ENCODE results near the gene PMPCA.
"Not testable (repeated sequence)": the region's sequence is repeated elsewhere in the genome, so short reads cannot be mapped to it uniquely, and the experiment has no call there.

Gene PMPCA

GRCh38 chr9:136412962-136413361 lies 2.5 kb downstream of the PMPCA start:
- no peak for DNase-seq (ENCODE audit: low spot score)

GRCh38 chr9:136416427-136416826 lies 6.0 kb downstream of the PMPCA start:
- no peak for DNase-seq (ENCODE audit: low spot score)

GRCh38 chr9:136416914-136417313 lies 6.5 kb downstream of the PMPCA start:
- DNase-seq (ENCODE audit: low spot score) = no peak

- no peak for DNase-seq (ENCODE audit: low spot score)
Observed at GRCh38 chr9:136418182-136419091, 8.0 kb downstream of the PMPCA start.

- DNase-seq (ENCODE audit: low spot score) = no peak
Observed at GRCh38 chr9:136419092-136419420, 8.6 kb downstream of the PMPCA start.

GRCh38 chr9:136421791-136422190 lies 11.3 kb downstream of the PMPCA start:
- DNase-seq (ENCODE audit: low spot score) = no peak

GRCh38 chr9:136422876-136423275 lies 12.4 kb downstream of the PMPCA start:
- no peak for DNase-seq (ENCODE audit: low spot score)

GRCh38 chr9:136423432-136424146 lies 13.1 kb downstream of the PMPCA start:
- DNase-seq (ENCODE audit: low spot score) = no peak

- DNase-seq (ENCODE audit: low spot score) = no peak
Observed at GRCh38 chr9:136424750-136425362, 14.4 kb downstream of the PMPCA start.

GRCh38 chr9:136425367-136425766 lies 14.9 kb downstream of the PMPCA start:
- DNase-seq (ENCODE audit: low spot score) = not testable (repeated sequence)

GRCh38 chr9:136426787-136427186 lies 16.3 kb downstream of the PMPCA start:
- no peak for DNase-seq (ENCODE audit: low spot score)

GRCh38 chr9:136429075-136429628 lies 18.7 kb downstream of the PMPCA start:
- DNase-seq (ENCODE audit: low spot score) = no peak

- no peak for DNase-seq (ENCODE audit: low spot score)
Observed at GRCh38 chr9:136429683-136430491, 19.4 kb downstream of the PMPCA start.

- no peak for DNase-seq (ENCODE audit: low spot score)
Observed at GRCh38 chr9:136430588-136431234, 20.3 kb downstream of the PMPCA start.

- DNase-seq (ENCODE audit: low spot score) = no peak
Observed at GRCh38 chr9:136431782-136432350, 21.4 kb downstream of the PMPCA start.

GRCh38 chr9:136432591-136432990 lies 22.1 kb downstream of the PMPCA start:
- no peak for DNase-seq (ENCODE audit: low spot score)

- DNase-seq (ENCODE audit: low spot score) = no peak
Observed at GRCh38 chr9:136433043-136433715, 22.7 kb downstream of the PMPCA start.

- DNase-seq (ENCODE audit: low spot score) = no peak
Observed at GRCh38 chr9:136433849-136434579, 23.6 kb downstream of the PMPCA start.

- no peak for DNase-seq (ENCODE audit: low spot score)
Observed at GRCh38 chr9:136434580-136435169, 24.2 kb downstream of the PMPCA start.

Data from hematopoietic multipotent progenitor cell treated with erythropoietin and hydrocortisone succinate and interleukin-3 and kit ligand, for 15 days (in vitro differentiated cells).